IgD-negative memory B cell (primary cell): Measurements from ENCODE around the gene PRELP. TPM values are rescaled to one million over a fixed set of nuclear protein-coding genes. Genes with fewer than 3 reads are reported as not detected.

Experiments
- H3K27ac Mint-ChIP-seq, 3 donors: one replicate each; pipeline ENCODE4 v1.8.0; 2020 to 2022; ENCODE audit warnings: mild to moderate bottlenecking in 3 of 3, mixed read lengths in 3 of 3, moderate library complexity in 1 of 3
- H3K27me3 Mint-ChIP-seq: one replicate; pipeline ENCODE4 v1.8.0; 2021; ENCODE audit warnings: mixed read lengths
- H3K36me3 Mint-ChIP-seq: one replicate; pipeline ENCODE4 v1.8.0; 2020; ENCODE audit warnings: mild to moderate bottlenecking, mixed read lengths
- H3K4me1 Mint-ChIP-seq, 3 donors: one replicate each; pipeline ENCODE4 v1.8.0; 2020 to 2022; ENCODE audit warnings: mixed read lengths in 3 of 3, mild to moderate bottlenecking in 1 of 3
- H3K4me3 Mint-ChIP-seq, 4 donors: one replicate each; pipeline ENCODE4 v1.8.0; 2020 to 2022; ENCODE audit warnings: mild to moderate bottlenecking in 4 of 4, mixed read lengths in 4 of 4, moderate library complexity in 3 of 4
- H3K9me3 Mint-ChIP-seq, 3 donors: one replicate each; pipeline ENCODE4 v1.8.0; 2020 to 2021; ENCODE audit warnings: mixed read lengths in 3 of 3, mild to moderate bottlenecking in 1 of 3
- polyA plus RNA-seq: library from polyadenylated mRNA; unstranded; fragments of 300-500 nt; fragmentation: Illumina TruSeq; gene quantifications from one replicate; pipeline ENCODE4 v1.2.3, GENCODE V29; 2021

Gene PRELP
- polyA plus RNA-seq, 1 donor from 2014 or later, result not detected

GRCh38 chr1:203478986-203479385 is 3.4 kb downstream of the PRELP start:
- no peaks in the 10 kb centered on the region for H3K36me3 Mint-ChIP-seq
- peaks cover 0 to 6% (median 5%) of the 10 kb centered on the region in 3 donors for H3K4me1 Mint-ChIP-seq
- no peak overlapping the region for H3K27ac Mint-ChIP-seq
- no peaks in the 10 kb centered on the region for H3K9me3 Mint-ChIP-seq
- H3K4me3 Mint-ChIP-seq, result no peak overlapping the region
- peaks cover 10% of the 10 kb centered on the region for H3K27me3 Mint-ChIP-seq

- H3K36me3 Mint-ChIP-seq, result no peaks in the 10 kb centered on the region
- H3K27ac Mint-ChIP-seq, result no peak overlapping the region
- peaks cover 0 to 6% (median 5%) of the 10 kb centered on the region in 3 donors for H3K4me1 Mint-ChIP-seq
- no peak overlapping the region for H3K4me3 Mint-ChIP-seq
- peaks cover 10% of the 10 kb centered on the region for H3K27me3 Mint-ChIP-seq
- no peaks in the 10 kb centered on the region for H3K9me3 Mint-ChIP-seq
These were observed 4.0 kb downstream of the PRELP start for GRCh38 chr1:203479646-203480045.

GRCh38 chr1:203480084-203480483 is 4.5 kb downstream of the PRELP start:
- H3K27me3 Mint-ChIP-seq, result peaks cover 10% of the 10 kb centered on the region
- H3K9me3 Mint-ChIP-seq, result no peaks in the 10 kb centered on the region
- H3K36me3 Mint-ChIP-seq, result no peaks in the 10 kb centered on the region
- no peak overlapping the region for H3K4me3 Mint-ChIP-seq
- peaks cover 0 to 6% (median 5%) of the 10 kb centered on the region in 3 donors for H3K4me1 Mint-ChIP-seq
- peak overlapping the region in 1 of 3 donors; percentile 32 for H3K27ac Mint-ChIP-seq

GRCh38 chr1:203480525-203481084 is 5.0 kb downstream of the PRELP start:
- H3K4me1 Mint-ChIP-seq, result peaks cover 0 to 6% (median 5%) of the 10 kb centered on the region in 3 donors
- no peaks in the 10 kb centered on the region for H3K36me3 Mint-ChIP-seq
- peak overlapping the region in 1 of 3 donors; percentile 32 for H3K27ac Mint-ChIP-seq
- peaks cover 10% of the 10 kb centered on the region for H3K27me3 Mint-ChIP-seq
- H3K9me3 Mint-ChIP-seq, result no peaks in the 10 kb centered on the region
- no peak overlapping the region for H3K4me3 Mint-ChIP-seq

- no peak overlapping the region for H3K27ac Mint-ChIP-seq
- no peaks in the 10 kb centered on the region for H3K36me3 Mint-ChIP-seq
- H3K9me3 Mint-ChIP-seq, result no peaks in the 10 kb centered on the region
- peaks cover 0 to 6% (median 5%) of the 10 kb centered on the region in 3 donors for H3K4me1 Mint-ChIP-seq
- no peak overlapping the region for H3K4me3 Mint-ChIP-seq
- peaks cover 7% of the 10 kb centered on the region for H3K27me3 Mint-ChIP-seq
These were observed 5.6 kb downstream of the PRELP start for GRCh38 chr1:203481196-203481595.

- Mint-ChIP-seq H3K4me3 (peak overlapping the region; percentile 80 to 94 (median 86)), H3K27me3 (peaks cover 6% of the 10 kb centered on the region), H3K27ac (no peak overlapping the region), H3K4me1 (peaks cover 3 to 9% (median 3%) of the 10 kb centered on the region in 3 donors), H3K36me3 (no peaks in the 10 kb centered on the region), H3K9me3 (no peaks in the 10 kb centered on the region)
These were observed 11.2 kb downstream of the PRELP start for GRCh38 chr1:203486618-203487370.

GRCh38 chr1:203488539-203488938 is 12.9 kb downstream of the PRELP start:
- Mint-ChIP-seq H3K36me3 (no peaks in the 10 kb centered on the region), H3K4me1 (peaks cover 3 to 9% (median 3%) of the 10 kb centered on the region in 3 donors), H3K4me3 (peak overlapping the region in 2 of 4 donors; percentile 5 to 47), H3K27ac (no peak overlapping the region), H3K27me3 (peaks cover 14% of the 10 kb centered on the region), H3K9me3 (no peaks in the 10 kb centered on the region)

GRCh38 chr1:203490607-203491006 is 15.0 kb downstream of the PRELP start:
- Mint-ChIP-seq H3K27ac (no peak overlapping the region), H3K4me3 (no peak overlapping the region), H3K27me3 (peaks cover 18% of the 10 kb centered on the region), H3K9me3 (no peaks in the 10 kb centered on the region), H3K36me3 (no peaks in the 10 kb centered on the region), H3K4me1 (peaks cover 3 to 9% (median 3%) of the 10 kb centered on the region in 3 donors)

GRCh38 chr1:203491664-203492063 is 16.1 kb downstream of the PRELP start:
- no peak overlapping the region for H3K27ac Mint-ChIP-seq
- no peaks in the 10 kb centered on the region for H3K9me3 Mint-ChIP-seq
- H3K36me3 Mint-ChIP-seq, result no peaks in the 10 kb centered on the region
- H3K4me1 Mint-ChIP-seq, result peaks cover 3 to 9% (median 3%) of the 10 kb centered on the region in 3 donors
- no peak overlapping the region for H3K4me3 Mint-ChIP-seq
- peaks cover 18% of the 10 kb centered on the region for H3K27me3 Mint-ChIP-seq

GRCh38 chr1:203492082-203492747 is 16.6 kb downstream of the PRELP start:
- no peaks in the 10 kb centered on the region for H3K36me3 Mint-ChIP-seq
- H3K9me3 Mint-ChIP-seq, result no peaks in the 10 kb centered on the region
- no peak overlapping the region for H3K27ac Mint-ChIP-seq
- H3K27me3 Mint-ChIP-seq, result peaks cover 18% of the 10 kb centered on the region
- H3K4me3 Mint-ChIP-seq, result no peak overlapping the region
- H3K4me1 Mint-ChIP-seq, result peaks cover 3 to 8% (median 3%) of the 10 kb centered on the region in 3 donors

GRCh38 chr1:203492748-203493130 is 17.1 kb downstream of the PRELP start:
- Mint-ChIP-seq H3K27me3 (peaks cover 18% of the 10 kb centered on the region), H3K27ac (no peak overlapping the region), H3K9me3 (no peaks in the 10 kb centered on the region), H3K36me3 (no peaks in the 10 kb centered on the region), H3K4me3 (no peak overlapping the region), H3K4me1 (peaks cover 1 to 3% (median 2%) of the 10 kb centered on the region in 3 donors)

GRCh38 chr1:203493901-203494300 is 18.3 kb downstream of the PRELP start, which contains the start of gene OPTC:
Gene OPTC, plus strand, starts transcription at chr1:203494153. Its CDS starts 1,853 bp downstream, at chr1:203496006.
- Mint-ChIP-seq H3K36me3 (no peaks in the 10 kb centered on the region), H3K4me3 (peak within 1 kb of the TSS in 1 of 4 donors; percentile 37), H3K4me1 (peaks cover 0 to 1% (median 0%) of the 10 kb centered on the region in 3 donors), H3K27ac (no peak within 1 kb of the TSS), H3K9me3 (no peaks in the 10 kb centered on the region), H3K27me3 (peaks cover 18% of the 10 kb centered on the region)

- Mint-ChIP-seq H3K9me3 (no peaks in the 10 kb centered on the region), H3K4me1 (peaks cover 0 to 3% (median 0%) of the 10 kb centered on the region in 3 donors), H3K27me3 (peaks cover 18% of the 10 kb centered on the region), H3K36me3 (no peaks in the 10 kb centered on the region), H3K27ac (no peak overlapping the region), H3K4me3 (no peak overlapping the region)
These were observed 20.2 kb downstream of the PRELP start for GRCh38 chr1:203495845-203496244.

- Mint-ChIP-seq H3K9me3 (no peaks in the 10 kb centered on the region), H3K27ac (no peak overlapping the region), H3K4me3 (no peak overlapping the region), H3K4me1 (peaks cover 0 to 2% (median 0%) of the 10 kb centered on the region in 3 donors), H3K27me3 (peaks cover 10% of the 10 kb centered on the region), H3K36me3 (no peaks in the 10 kb centered on the region)
These were observed 21.7 kb downstream of the PRELP start for GRCh38 chr1:203497269-203497777.
